Measurements from ENCODE around the gene LPIN2.
"Not testable (repeated sequence)": the region's sequence is repeated elsewhere in the genome, so short reads cannot be mapped to it uniquely, and the experiment has no call there.

The LPIN2 gene

GRCh38 chr18:3013024-3013804 lies at the start of gene LPIN2:
TSS of gene LPIN2 (minus strand) at chr18:3013144. CDS start at chr18:2960840, 52,304 bp downstream.
- no peak for FAIRE-seq

- FAIRE-seq, result no peak
These were observed 48.8 kb upstream of the LPIN2 start for GRCh38 chr18:3061581-3062312.

GRCh38 chr18:3060667-3061580 lies 48.0 kb upstream of the LPIN2 start:
- FAIRE-seq, result no peak

GRCh38 chr18:3059272-3059671 lies 46.3 kb upstream of the LPIN2 start:
- peak; percentile 14 for FAIRE-seq

- no peak for FAIRE-seq
These were observed 45.6 kb upstream of the LPIN2 start for GRCh38 chr18:3058328-3059191.

- no peak for FAIRE-seq
These were observed 44.6 kb upstream of the LPIN2 start for GRCh38 chr18:3057526-3057925.

- FAIRE-seq, result no peak
These were observed 43.4 kb upstream of the LPIN2 start for GRCh38 chr18:3056311-3056710.

- FAIRE-seq, result no peak
These were observed 42.9 kb upstream of the LPIN2 start for GRCh38 chr18:3055816-3056215.

GRCh38 chr18:3055186-3055728 lies 42.3 kb upstream of the LPIN2 start:
- FAIRE-seq, result no peak

- FAIRE-seq, result no peak
These were observed 41.8 kb upstream of the LPIN2 start for GRCh38 chr18:3054780-3055179.

GRCh38 chr18:3054214-3054613 lies 41.3 kb upstream of the LPIN2 start:
- FAIRE-seq, result no peak

GRCh38 chr18:3053081-3053480 lies 40.1 kb upstream of the LPIN2 start:
- no peak for FAIRE-seq

- FAIRE-seq, result no peak
These were observed 39.4 kb upstream of the LPIN2 start for GRCh38 chr18:3052411-3052758.

GRCh38 chr18:3051718-3052410 lies 38.9 kb upstream of the LPIN2 start:
- no peak for FAIRE-seq

GRCh38 chr18:3049897-3050454 lies 37.0 kb upstream of the LPIN2 start:
- FAIRE-seq, result not testable (repeated sequence)

- FAIRE-seq, result no peak
These were observed 35.9 kb upstream of the LPIN2 start for GRCh38 chr18:3048820-3049349.

GRCh38 chr18:3048121-3048520 lies 35.2 kb upstream of the LPIN2 start:
- FAIRE-seq, result no peak

- FAIRE-seq, result no peak
These were observed 33.4 kb upstream of the LPIN2 start for GRCh38 chr18:3046216-3046808.

- no peak for FAIRE-seq
These were observed 32.2 kb upstream of the LPIN2 start for GRCh38 chr18:3044931-3045698.

Measured in colon (tissue), 2 donors.